GM18498 (cell line): ENCODE data around the gene PPP1R9B.

Experiments
- ATAC-seq: cut with Tn5 transposase; IDR thresholded peaks from one replicate; pipeline ENCODE4 v1.9.1; 2021; ENCODE audit warnings: mild to moderate bottlenecking, moderate library complexity; ENCODE audit not compliant: unreplicated experiment

Gene PPP1R9B

DNA sequence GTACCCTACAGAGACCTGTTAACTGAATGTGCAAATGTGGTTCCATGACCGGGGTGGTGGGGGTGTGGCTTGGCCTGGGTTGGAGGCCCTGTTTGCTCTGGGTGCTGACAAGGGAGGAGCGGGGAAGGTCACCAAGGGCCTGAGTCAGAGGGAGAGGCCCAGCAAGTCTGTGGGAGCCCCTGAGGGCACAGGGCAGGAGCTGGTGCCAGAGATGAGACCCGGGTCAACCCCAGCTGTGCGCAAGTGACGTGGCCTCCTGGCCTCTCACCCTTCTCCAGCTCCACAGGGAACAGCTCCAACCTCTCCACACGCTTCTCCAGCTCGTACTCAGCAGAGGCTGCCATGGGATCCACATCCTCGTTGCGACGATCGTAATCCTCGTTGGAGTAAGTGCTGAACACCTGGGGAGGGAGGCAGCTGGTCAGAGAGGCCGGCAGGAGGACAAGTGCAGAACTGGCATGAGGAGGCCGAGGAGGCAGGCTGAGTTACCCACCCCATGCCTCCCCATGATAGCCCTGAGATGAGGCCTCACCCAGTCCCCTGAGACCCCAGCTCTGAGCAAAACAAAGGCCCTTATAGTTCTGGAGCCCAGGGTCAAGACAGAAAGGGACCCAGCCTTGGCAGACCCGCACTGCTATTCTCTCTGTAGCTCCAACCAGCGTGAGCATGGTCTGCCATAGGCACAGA is 5.5 kb downstream of the PPP1R9B start:
- no peak for ATAC-seq

DNA sequence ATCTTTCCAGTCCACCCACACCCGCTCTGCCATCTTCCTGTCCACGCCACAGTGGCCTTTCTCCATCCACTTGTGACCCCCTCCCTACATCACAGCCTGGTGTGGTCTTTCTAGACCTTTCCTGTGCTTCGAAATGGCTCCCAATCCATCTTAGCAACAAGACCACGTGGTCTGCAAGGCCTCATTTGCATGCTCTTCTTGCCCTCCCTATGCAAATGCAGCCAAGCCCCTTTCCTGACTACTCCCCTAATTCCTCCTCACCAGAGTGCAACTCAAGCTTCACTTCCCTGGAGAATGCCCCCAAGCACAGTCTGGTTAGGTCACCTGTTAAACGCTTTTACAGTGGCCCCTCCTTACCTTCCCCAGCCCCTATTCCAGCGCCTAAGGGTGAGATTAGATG is 6.1 kb downstream of the PPP1R9B start:
- ATAC-seq: no peak

DNA sequence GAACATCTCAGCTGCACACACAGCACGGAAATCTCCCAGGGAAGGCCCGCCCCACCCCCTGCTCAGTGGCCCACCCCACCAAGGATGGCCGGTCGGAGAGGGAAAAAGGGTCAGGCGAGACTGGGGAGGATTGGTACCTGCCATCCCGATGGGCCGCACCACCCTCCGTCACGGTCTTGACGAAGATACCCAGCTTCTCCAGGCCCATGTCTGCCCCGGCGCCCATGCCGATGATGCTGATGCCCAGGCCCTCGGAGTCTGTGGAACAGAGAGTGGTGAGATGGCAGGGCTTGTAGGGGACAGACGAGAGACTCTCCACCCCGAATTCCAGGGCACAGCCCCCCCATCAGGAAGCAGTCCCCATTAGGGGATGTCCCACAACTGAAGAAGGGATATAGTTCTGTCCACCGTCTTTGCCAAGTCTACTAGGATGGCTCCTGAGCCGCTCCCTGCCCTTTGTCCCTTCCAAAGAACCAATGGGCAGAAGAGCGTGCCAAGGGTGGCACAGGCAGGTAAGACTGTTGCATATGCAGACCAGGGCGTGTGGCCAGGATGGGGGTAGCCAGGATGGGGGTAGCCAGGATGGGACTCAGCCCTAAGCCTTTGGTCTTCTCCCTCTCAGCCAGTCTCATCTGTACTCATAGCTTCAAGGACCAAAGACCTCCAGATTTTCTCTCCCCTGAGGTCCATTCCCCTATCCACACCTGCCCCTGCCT is 6.9 kb downstream of the PPP1R9B start:
- ATAC-seq: no peak

DNA sequence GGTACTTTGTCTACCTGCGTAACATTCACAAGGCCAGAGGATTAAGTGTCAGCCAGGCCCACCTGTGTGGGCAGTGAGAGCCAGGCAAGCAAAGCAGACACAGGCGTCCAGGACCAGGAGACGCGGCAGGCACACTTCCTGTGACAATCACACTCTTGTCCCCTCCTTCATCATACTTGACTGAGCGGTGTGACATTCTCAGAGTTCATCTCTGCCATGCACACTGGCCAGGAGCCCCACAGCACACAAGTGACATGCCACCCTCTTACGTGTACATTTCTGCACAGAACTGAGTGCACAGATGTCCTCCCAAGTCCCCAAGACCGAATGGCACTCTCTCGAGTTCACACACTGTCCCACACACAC is 8.7 kb downstream of the PPP1R9B start:
- ATAC-seq: no peak

DNA sequence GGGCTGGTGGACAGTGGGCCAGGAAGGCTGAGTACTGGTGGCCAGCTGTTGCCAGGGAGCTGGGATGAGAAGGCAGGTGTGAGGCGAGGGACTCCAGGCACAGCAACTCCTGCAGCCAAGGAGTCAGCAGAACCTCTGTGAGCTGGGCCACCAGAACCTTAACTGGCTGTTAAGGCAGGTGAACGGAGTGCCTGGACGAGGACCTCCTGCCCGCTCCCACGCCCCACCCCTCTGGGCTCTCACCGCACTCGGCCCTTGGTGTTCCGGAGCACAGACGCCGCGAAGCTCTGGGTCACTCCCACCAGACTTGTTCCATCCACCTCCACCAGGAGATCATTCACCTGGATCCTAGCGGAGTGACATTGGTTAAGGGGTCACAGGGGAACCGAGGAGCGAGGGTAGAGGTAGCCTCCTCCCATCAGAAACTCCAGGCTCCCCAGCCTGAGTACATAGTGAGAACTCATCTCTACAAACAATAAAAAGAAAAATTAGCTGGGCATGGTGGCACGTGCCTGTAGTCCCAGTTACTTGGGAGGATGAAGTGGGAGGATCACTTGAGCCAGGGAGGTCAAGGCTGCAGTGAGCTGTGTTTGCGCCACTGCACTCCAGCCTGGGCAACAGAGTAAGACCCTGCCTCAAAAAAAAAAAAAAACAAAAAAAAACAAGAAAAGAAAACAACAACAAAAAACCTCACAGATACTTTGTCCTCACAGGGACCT is 9.3 kb downstream of the PPP1R9B start:
- ATAC-seq: no peak

DNA sequence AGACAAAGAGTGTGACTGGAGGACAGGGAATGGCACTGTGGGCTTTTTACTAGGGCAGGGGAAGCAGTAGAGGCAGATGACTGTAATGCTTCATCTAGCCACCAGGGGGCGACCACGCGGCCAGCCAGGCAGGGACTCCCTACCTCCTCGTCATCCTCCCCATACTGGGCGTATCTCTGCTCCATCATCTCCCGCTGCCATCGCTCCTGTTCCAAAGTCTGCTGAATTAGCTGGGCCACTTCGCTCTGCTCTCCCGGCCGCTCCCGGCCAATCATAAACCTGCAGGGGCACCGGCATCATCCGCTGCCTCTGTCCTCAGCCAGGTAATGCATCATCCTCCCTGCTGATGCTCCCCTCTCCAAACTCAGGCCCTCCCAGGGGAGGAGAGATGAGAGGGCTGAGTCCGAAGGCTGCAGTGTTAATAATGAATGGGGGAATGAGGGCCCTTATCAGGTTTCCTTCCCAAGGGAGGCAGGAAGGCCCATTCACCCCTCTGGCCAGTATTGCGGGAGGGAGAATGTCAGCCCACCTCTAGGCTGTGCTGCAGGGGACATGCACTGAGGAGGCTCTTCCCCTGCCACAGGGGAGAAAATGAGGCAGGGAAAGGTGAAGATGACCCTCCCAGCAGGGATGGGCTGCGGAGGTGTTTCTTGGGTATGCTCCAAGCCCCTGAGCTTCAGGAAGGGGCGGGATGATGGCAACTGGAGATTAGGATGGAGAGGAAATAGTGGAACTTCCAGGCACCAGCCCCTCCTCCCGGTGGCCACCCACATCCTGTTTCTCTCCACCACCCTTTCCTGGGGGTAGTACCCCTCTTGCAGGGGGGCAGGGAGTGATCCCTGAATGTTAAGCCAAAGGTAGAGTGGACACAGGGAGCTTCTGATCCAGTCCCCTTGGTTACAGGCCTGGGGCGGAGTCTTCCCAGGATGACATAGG is 10.3 kb downstream of the PPP1R9B start:
- ATAC-seq: peak; percentile 62

DNA sequence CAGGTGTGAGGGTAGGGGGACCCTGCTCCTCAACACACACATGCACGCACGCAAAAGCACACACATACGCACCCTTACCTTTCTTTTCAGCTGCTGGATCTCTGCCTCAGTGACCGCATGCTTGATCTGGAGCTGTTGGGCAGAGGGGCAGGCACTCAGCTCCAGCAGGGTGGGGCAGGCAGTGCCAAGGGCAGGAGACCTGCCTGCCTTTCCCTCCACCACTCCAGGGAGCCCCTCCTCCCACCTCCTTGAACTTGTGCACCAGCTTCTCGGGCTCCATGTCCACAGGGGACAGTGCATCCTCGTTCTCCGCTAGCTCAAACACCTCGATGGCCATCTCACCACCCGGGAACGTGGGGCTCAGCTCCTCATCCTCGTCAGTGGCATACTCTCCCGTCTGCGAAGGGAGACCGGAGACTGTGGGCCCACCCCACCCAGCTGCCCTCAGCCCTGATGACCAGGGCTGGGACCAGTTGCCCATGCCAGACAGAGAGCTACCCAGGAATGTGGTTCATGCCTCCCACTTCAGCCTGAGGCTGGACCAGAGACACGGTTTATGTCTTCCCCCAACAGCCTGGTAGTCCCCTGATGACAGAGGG is 11.2 kb downstream of the PPP1R9B start:
- no peak for ATAC-seq

DNA sequence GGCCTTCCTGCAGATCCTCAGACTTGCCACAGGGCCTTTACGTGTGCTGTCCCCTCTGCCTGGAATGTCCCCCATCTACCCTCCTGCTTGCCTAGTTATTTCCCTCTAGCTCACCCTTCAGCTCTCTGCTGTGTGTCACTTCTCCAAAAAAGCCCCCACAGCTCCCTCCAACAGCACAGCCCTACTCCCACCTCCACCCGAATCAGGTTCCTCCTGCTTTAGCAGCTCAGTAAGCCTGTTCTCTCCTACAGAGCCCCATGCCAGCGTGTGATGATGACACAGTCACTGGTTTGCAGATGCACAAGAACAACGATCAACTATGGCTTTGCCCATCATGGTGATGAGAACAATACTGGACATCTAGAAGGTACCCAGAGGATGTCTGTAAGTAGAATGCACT is 13.4 kb downstream of the PPP1R9B start:
- no peak for ATAC-seq

DNA sequence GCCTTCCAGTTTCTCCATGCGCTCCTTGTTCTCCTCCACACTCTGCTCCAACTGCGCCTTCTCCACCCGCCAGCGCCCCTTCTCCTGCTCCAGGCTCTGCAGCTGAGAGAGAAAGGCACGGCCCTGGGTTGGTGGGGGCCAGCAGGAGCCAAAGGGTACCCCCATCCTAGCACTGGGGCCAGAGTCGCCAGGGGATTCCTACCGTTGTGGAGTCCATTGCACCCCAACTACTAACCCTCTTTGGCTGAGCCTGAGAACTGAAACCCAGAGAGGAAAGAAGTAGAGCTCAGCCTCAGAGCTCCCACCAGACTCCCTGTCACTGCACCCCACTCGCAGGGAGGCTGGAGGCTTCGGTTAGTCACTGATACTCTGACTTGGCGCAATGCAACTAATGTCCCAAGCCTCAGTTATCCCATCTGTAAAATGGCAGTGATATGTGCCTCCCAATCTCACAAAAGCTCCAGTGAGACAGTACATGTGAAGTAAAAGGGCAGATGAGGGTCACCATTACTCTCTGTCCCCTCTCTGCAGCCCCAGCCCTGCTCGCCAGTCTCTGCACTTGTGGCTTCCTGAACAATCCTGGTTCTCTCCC is 14.3 kb downstream of the PPP1R9B start:
- ATAC-seq: no peak

DNA sequence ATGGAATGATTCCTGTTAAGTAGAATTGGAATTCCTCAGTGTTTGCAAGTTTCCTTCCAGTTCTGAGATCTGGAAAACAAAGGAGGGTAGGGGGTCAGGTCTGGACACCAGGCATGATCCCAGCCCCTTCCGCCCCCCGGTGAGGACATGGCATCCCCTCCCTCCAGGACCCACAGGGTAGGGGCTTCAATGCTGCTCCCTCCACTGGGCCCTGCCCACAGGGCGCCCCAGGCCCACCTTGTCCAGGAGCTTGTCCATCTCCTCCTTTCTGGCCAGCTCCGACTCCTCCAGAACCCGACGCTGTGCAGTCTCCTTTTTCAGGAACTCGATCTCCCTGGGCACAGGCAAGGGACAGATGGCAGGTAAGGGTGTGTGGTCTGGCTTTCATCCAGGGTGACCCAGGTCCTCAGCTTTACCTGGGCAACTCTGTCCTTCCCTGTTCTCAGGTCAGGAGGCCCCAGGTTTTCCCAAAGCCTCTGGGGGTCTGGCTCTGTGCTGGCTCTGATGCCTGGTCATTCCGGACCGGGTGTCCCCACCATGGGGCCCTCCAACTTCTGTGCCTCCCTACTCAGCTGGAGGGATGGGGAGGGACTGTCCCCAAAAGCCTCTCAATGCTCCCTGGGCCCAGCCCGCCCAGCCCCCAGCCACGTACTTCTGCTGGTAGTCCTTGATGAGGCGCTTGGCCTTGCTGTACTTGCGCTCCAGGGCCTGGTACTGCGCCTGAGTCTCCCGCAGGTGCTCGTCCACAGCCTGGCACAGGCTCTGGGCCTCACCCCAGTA is 15.0 kb downstream of the PPP1R9B start:
- no peak for ATAC-seq

DNA sequence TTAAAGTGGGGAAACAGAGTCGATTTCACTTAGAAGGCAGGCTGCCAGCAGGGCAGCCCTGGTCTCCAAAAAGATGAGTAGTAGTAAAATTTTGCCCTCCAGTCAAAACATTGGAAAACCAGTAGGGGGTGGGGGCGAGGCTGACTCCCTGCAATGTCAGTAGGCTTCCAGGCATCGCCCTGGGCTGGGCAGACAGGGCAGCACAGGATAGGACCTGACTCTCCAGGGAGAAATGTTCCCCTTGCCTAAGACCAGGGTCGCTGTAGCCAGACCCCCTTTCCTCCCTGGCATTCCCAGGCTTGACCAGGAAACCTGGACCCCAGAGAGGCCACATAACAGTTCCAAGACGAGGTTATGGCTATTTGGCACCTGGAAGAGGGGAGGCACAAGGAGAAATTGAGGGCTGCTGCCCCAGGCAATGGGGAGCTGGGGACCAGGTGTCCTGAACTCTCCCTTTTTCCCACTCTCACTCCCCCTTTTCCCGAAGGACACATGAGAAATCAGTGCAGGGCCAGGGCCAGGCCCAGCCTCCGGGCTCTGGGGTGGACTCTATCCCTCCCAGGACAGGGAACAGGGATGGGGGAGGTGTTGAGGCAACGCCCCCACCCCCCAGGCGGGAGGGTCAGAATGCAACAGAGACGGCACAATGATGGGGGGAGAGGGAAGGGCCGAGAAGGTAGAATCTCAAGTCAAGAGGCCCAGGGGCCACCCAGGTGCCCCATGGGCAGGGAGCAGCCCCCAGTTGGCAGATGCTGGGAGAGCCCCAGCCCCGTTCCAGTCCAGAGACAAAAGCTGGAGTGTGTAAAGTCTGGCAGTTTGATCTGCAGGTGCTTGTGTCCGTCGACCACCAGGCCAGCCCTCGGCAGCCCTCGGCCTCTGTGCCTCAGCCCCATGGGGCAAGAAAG is 16.0 kb downstream of the PPP1R9B start:
- no peak for ATAC-seq

DNA sequence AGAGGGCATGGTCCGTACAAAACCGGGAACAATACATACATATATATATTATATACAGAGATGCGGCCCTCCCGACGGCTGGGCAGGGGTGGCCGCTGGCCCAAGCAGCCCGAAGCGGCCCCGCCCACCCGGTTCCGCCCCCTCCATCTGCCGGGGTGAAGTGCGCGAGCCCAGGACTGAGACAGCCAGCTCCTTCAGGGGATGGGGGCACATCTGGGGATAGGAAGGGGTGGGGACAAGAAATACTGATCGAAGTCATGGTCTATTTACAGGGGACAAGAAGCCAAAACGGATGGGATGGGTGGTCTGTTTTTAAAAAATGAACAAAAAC is 16.7 kb downstream of the PPP1R9B start:
- ATAC-seq: no peak

DNA sequence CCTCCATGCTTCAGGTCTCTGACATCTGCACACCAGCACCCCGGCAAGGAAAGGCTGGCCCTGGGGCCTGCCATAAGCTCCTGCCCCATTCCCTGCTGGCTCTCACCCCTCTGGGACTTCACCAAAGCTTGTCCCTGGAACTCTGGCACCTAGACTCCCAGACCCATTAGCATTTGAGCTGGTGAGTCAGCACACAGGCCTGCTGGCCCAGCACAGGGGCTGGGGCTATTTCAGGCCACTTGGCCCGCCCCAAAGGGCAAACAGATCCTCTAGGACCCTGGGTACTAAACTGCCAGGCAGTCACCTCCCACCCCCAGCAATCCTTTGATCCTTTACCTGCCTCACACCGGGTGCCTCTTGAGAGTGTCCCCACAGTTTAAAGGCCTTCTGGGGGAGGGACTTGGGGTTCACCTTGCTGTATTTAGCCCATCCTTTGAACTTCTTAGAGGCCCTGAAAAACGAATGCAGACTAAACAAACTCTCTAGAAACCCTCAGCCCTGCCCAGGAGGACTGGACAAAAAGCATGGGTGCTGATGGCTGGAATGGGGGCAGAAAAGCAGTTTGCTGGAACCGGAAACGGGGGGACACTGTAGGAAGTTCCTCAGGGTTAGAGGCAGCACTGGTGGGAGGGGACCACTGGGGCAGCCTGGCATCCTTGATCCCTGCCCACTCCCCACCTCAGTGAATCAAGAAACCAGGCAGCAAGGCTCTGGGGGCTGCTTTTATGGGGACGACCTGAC is 17.3 kb downstream of the PPP1R9B start:
- no peak for ATAC-seq

DNA sequence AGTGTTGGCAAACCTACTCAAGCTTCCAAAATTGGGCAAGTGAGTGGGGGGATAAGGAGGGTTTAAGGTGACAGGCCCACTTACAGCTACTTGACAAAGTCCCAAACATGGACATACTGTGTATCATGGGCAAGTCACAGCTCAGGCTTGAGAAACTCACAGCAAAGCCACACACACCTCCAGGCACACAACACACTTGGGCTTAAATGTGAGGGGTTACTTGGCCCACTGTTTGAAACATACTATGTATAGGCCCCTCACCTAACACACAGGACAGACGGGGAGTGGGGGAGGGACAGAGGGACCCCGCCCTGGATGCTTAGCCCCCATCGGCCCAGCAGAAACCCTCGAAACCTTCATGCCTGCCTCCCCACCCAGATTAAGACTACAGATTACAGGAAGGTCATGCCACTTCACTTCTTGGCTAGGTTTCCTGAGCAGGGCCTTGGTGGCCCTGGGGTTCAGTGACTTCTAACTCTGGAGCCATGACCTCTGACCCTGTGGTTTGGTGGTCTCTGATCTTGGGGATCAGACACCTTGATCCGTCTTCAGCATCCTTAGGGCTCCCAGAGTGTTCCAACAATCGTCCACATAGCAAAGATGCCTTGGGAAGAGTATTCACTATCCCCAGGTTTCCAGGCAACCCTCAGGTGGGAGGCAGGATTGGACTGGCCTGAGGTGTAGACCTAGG is 18.2 kb downstream of the PPP1R9B start:
- no peak for ATAC-seq

DNA sequence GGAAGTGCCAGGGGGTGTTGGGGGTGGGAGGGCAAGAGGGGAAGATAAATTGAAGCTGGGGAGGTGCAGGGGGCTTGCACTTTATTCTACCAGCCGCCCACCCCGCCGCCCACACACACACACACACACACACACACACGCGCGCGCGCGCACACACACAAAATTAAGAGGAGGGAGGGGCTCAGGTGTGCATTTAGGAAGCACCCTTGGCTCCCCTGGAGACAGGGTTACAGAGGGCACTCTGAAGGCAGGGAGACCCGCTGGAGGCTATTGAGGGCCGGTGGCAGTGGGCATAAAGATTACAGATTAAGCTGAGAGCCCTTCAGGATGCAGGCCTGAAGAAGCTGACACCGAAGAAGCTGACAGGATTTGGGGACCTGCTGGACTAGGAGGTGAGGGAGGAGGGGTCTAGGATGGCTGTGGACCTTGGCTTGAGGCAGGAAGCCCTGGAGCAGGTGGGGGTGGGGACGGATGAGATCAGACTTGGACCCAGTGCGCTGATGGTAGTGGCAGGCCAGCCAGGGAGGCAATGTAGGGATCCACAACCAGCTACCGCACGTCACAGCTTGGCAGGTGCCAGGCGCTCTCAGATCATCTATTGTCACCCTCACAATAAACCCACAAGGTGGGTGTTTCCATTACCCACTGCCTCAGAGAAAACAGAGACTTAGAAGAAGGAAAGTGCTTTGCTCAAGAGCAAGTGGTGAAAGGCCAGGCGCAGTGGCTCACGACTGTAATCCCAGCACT is 19.7 kb downstream of the PPP1R9B start:
- ATAC-seq: no peak

DNA sequence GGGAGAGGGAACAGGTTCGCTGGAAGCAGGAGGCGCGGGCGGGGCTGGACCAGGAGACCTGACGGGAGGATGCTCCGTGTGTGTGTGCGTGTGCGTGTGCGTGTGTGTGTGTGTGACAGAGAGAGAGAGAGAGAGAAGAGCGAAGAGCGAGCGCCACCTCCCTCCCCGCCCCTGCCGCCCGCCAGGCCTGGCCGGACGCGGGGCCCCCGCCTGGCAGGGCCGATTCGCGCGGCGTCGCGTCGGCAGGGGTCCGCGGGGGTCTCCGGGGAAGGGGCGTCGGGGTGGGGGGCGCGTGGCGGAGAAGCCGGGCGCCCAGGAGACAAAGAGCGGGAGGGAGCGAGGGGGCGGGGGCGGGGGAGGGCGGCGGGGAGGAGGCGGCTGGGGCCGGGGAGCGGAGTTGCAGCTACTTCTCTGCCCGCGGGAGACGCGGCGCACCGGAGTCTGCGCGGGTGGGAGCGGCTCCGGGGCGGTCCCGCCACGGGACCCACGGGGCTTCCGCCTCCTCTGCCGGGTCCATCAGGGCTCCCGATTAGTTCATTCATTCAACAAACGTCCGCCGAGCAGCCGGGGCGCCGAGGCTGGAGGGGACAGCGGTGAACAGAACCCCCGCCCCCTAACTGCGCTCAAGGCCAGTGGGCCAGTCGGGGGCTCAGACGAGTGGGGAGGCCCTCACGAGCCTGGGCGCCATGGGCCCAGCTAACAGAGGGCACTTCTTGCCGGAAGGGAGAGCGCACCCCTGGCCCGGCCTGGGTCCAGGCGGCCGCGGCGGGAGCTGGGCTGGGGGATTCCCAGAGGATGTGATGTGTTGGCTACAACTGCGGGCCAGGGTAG is 20.5 kb downstream of the PPP1R9B start, which contains the start of gene SAMD14:
Gene SAMD14, minus strand, starts transcription at position 433 of the 831 bp plus-strand sequence. CDS start 5,201 bp downstream, outside the sequence.
- no peak for ATAC-seq
